Activated CD8-positive, alpha-beta T cell treated with anti-CD3 and anti-CD28 coated beads for 36 hours (primary cell): ENCODE data around the gene ZNF358. TPM values are rescaled to one million over a fixed set of nuclear protein-coding genes. Genes with fewer than 3 reads are reported as not detected.

ENCODE experiments used
- ATAC-seq: fragments of 200-7000 bp; cut with Tn5 transposase; one replicate; pipeline ENCODE4 v1.10.0; 2021; ENCODE audit warnings: mild to moderate bottlenecking, moderate library complexity
- CTCF ChIA-PET: fragments of 350-600 bp; sonication (Branson Sonifier 250); formaldehyde crosslinking; loops from one replicate; lab custom pipeline; 2021; ENCODE audit warnings: antibody characterized with exemption; lab: Charles Lee
- POLR2A ChIA-PET: fragments of 350-600 bp; sonication (Branson Sonifier 250); formaldehyde crosslinking; loops from one replicate; lab custom pipeline; 2021; ENCODE audit warnings: antibody characterized with exemption; lab: Charles Lee
- DNase-seq: peaks from one replicate; pipeline ENCODE4 v3.0.0-alpha.2; 2020
- H3K27ac Mint-ChIP-seq: one replicate; pipeline ENCODE4 v1.8.0; 2021; ENCODE audit warnings: mild to moderate bottlenecking, mixed read lengths
- H3K27me3 Mint-ChIP-seq: one replicate; pipeline ENCODE4 v1.8.0; 2021; ENCODE audit warnings: mixed read lengths
- H3K36me3 Mint-ChIP-seq: one replicate; pipeline ENCODE4 v1.8.0; 2021; ENCODE audit warnings: low read depth, mixed read lengths
- H3K4me1 Mint-ChIP-seq: one replicate; pipeline ENCODE4 v1.8.0; 2021; ENCODE audit warnings: low read depth, mixed read lengths
- H3K4me3 Mint-ChIP-seq: one replicate; pipeline ENCODE4 v1.8.0; 2021; ENCODE audit warnings: mild to moderate bottlenecking, moderate library complexity, mixed read lengths
- H3K9me3 Mint-ChIP-seq: one replicate; pipeline ENCODE4 v1.8.0; 2021; ENCODE audit warnings: mixed read lengths
- CTCF ChIP-seq: fragments of 200-600 bp; IDR thresholded peaks from one replicate; pipeline ENCODE4 v1.8.0; 2022; ENCODE audit warnings: antibody characterized with exemption, mild to moderate bottlenecking
- intact Hi-C: fragments of 100-400 bp; cut with micrococcal nuclease; formaldehyde crosslinking; loops from one replicate; pipeline ENCODE4 v1.10.0; 2022
- total RNA-seq, 2 experiments: library from RNA; stranded (reverse); gene quantifications; one replicate each; pipeline ENCODE4 v1.2.3, GENCODE V29; 2021

Gene ZNF358
- total RNA-seq, 2 experiments from 2014 or later = 4.8 to 6.5 TPM

GRCh38 chr19:7480970-7481255 lies 35.0 kb upstream of the ZNF358 start:
- intact Hi-C loops = no loop called here
- ChIA-PET CTCF (no interaction called here), POLR2A (interaction anchor here (0.6 to 1.1 kb wide), 2 partner anchors 17 to 29 kb away, joined by 3 read pairs; no protein-coding TSS in a partner anchor)
- no peaks in the 10 kb centered on the region for H3K36me3 Mint-ChIP-seq
- no peak for ATAC-seq
- no peaks in the 10 kb centered on the region for H3K27me3 Mint-ChIP-seq
- TF ChIP-seq CTCF = no peak
- H3K4me1 Mint-ChIP-seq = peaks cover 4% of the 10 kb centered on the region
- no peaks in the 10 kb centered on the region for H3K9me3 Mint-ChIP-seq
- H3K27ac Mint-ChIP-seq = no peak overlapping the region
- no peak for DNase-seq
- H3K4me3 Mint-ChIP-seq = no peak overlapping the region

- Mint-ChIP-seq H3K27me3 (no peaks in the 10 kb centered on the region), H3K4me3 (no peak overlapping the region)
- peak; percentile 51 for ATAC-seq
These were observed 33.1 kb upstream of the ZNF358 start for GRCh38 chr19:7482584-7483439.

GRCh38 chr19:7483720-7484201 lies 32.1 kb upstream of the ZNF358 start:
- ChIA-PET CTCF (no interaction called here), POLR2A (interaction anchor here (1.2 to 1.5 kb wide), 2 partner anchors 8 to 14 kb away, joined by 3 to 5 read pairs; no protein-coding TSS in a partner anchor)
- TF ChIP-seq CTCF = no peak
- no peak overlapping the region for H3K27ac Mint-ChIP-seq
- H3K4me3 Mint-ChIP-seq = no peak overlapping the region
- no peaks in the 10 kb centered on the region for H3K27me3 Mint-ChIP-seq
- no peaks in the 10 kb centered on the region for H3K36me3 Mint-ChIP-seq
- DNase-seq (no peak), ATAC-seq (no peak)
- intact Hi-C loops = no loop called here
- H3K9me3 Mint-ChIP-seq = no peaks in the 10 kb centered on the region
- peaks cover 4% of the 10 kb centered on the region for H3K4me1 Mint-ChIP-seq

More at GRCh38 chr19:7482584-7483439, 33.1 kb upstream of the ZNF358 start:
- Mint-ChIP-seq H3K27ac (no peak overlapping the region), H3K4me1 (peaks cover 4% of the 10 kb centered on the region), H3K9me3 (no peaks in the 10 kb centered on the region), H3K36me3 (no peaks in the 10 kb centered on the region)
- intact Hi-C loops = no loop called here
- POLR2A ChIA-PET = interaction anchor here (0.7 kb wide), 1 partner anchor 14 kb away, joined by 3 read pairs; a partner anchor contains a TSS
- CTCF ChIA-PET = no interaction called here
- DNase-seq = no peak
- TF ChIP-seq CTCF = no peak

GRCh38 chr19:7486923-7487322 lies 29.0 kb upstream of the ZNF358 start:
- no peak for TF ChIP-seq CTCF
- Mint-ChIP-seq H3K9me3 (no peaks in the 10 kb centered on the region), H3K27ac (no peak overlapping the region), H3K36me3 (no peaks in the 10 kb centered on the region), H3K27me3 (no peaks in the 10 kb centered on the region), H3K4me1 (peaks cover 15% of the 10 kb centered on the region), H3K4me3 (no peak overlapping the region)
- DNase-seq (no peak), ATAC-seq (no peak)
- intact Hi-C loops = no loop called here
- ChIA-PET CTCF (interaction anchor here (1.3 kb wide), 1 partner anchor 81 kb away, joined by 4 read pairs; no protein-coding TSS in a partner anchor), POLR2A (interaction anchor here (0.7 kb wide), 1 partner anchor 26 kb away, joined by 5 read pairs; no protein-coding TSS in a partner anchor)
